Sigmoid colon (tissue), 4 donors: ENCODE measurements around the gene OR4C5.

Experiments
- CTCF ChIP-seq, 4 experiments: fragments of 450-650 bp in 3 of 4; fragments of 200-600 bp in 1 of 4; IDR thresholded peaks; one replicate each; pipeline ENCODE4 v1.5.1; 2016 to 2019; ENCODE audit warnings: antibody characterized with exemption in 4 of 4, mild to moderate bottlenecking in 3 of 4, moderate library complexity in 2 of 4
- EP300 ChIP-seq, 4 donors: sonication (generic); formaldehyde crosslinking; IDR thresholded peaks; one replicate each; pipeline ENCODE4 v1.6.1; 2017; ENCODE audit warnings: antibody characterized with exemption in 4 of 4
- POLR2A ChIP-seq, 2 donors: fragments of 450-650 bp; IDR thresholded peaks; one replicate each; pipeline ENCODE4 v1.6.1; 2016; ENCODE audit warnings: antibody characterized with exemption in 2 of 2, mild to moderate bottlenecking in 2 of 2, moderate library complexity in 2 of 2

GRCh38 chr11:48341466-48341865 lies 24.8 kb downstream of the OR4C5 start:
- TF ChIP-seq CTCF (IDR thresholded peaks at IDR 0.05): no peak
- TF ChIP-seq POLR2A (IDR thresholded peaks at IDR 0.05): no peak
- TF ChIP-seq EP300 (IDR thresholded peaks at IDR 0.05): no peak
